GM18520 (cell line): ENCODE results near the gene MYRIP.

Experiments
- ATAC-seq: cut with Tn5 transposase; IDR thresholded peaks from one replicate; pipeline ENCODE4 v1.9.1; 2021; ENCODE audit not compliant: unreplicated experiment

MYRIP gene

DNA sequence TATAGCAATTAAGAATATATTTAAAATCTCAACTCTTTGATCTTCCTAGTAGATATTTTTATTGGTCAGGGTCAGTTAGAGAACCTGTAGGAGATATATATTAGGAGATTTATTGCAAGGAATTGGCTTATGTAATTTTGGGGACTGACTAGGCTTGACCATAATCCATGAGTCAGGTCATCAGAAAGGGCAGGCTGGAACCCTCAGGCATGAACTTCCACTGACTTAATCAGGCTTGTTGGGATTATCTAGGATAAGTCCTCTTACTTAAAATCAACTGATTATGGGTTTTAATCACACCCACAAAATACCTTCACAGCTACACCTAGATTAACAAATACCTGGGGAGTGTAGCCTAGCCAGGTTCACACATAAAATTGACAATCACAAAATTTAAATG lies 156.1 kb downstream of the MYRIP start:
- no peak for ATAC-seq

DNA sequence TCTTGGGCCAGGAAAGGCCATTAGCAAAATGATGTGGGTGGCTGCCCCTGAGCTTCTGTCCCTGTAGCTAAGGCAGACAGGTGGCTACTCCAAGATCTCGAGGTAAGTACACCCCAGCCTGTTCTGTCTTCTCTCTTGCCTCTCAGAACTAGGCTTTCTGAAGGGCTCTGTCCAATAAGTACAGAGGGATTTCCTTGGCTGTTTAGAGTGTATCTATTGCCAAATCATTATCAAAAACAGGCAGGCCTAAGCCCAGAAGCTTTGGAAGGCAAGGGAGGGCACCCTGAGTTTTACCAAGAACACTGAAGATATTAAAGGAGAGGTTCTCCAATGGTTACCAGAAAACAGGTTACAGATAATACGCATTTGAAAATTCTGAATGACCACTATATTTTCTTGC lies 156.6 kb downstream of the MYRIP start:
- ATAC-seq = no peak

DNA sequence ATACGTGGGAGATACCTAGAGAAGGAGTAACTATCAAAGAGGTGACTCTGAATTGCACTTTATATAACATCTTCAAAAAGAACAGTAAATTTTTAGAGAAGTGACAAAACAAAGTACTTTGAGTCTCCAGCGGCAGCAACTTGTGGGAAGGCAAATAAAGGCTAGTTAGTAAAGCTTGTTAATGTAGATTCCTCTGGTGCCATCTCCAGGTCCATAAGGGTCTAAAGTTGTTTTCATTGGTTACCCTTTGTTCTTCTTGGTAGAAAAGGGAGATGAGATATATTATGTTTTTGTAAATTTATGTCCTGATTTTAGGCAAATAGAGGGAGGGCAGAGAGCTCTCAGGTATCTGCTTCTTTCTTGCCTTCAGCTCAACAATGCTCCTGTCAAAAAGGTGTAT lies 161.6 kb downstream of the MYRIP start:
- ATAC-seq = no peak

DNA sequence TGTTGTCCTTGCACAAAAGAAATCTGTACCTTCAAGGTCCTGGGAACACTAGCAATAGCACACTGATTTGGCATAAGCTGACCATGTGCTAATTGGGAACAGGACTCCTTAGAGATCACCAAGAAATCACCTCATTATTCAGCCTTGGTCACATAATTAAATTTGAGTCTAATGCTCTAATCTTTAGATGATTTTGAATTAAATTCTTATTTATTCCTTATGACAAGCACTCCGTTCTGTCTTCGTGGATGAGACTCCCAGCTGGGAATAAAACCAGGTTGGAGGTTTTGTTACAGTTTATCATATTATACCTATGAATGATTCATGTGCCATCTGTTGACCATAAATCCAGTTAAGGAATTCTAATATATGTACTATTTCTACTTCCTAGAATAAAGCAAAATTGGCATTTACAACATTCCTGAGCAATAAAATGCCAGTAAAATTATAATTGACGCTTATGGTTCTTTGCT lies 162.2 kb downstream of the MYRIP start:
- no peak for ATAC-seq

DNA sequence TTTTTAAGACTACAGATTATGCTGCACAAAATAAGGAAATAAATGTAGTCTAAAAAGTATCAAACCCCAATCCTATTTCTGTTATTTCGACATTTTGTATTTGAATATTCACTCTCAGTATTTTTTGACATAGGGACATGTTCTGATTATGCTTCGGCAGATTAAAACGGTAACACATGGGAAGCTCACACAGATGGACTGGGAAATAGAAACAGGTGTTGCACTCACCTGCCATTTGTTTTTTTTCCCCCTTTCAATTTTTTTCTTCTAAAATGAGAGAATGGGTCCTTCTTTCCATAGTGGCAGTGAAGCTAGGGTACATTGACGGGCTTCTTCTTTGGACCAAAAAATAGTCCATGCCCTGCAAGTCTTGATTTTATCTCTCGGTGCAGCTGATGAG lies 163.1 kb downstream of the MYRIP start:
- no peak for ATAC-seq

DNA sequence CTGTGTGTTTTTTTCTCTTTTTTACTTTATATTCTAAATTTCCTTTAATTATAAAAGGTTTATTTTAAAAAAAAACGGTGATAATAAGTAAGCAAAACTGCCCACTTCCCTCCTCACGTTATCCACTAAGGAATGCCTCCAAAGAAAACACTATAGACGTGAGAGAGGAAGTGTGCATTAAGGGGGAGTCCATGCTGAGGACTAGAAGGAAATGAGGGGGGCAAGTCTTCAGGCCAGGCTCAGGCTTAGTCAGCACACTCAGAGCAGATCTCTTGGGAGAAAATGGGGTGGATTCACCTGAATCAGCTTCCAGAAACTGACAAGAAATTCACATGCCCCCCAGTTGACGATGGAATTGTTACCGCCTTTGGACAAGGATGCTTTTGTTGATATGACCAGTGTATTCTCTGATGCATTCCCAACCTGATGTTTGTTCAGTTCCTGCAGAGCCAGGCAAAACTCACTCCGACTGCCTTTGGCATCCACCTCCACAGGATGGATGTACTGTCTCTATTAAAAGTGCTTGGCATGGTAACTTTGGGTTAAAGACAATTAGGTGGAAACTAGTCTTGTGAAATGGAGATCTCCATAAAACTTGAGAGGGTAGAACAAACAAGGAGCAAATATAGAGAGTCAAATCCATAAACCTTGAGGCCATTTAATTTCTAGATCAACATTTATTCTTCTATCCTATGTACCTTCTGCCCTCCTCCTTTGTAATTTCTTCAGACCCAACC lies 167.8 kb downstream of the MYRIP start:
- ATAC-seq = no peak

DNA sequence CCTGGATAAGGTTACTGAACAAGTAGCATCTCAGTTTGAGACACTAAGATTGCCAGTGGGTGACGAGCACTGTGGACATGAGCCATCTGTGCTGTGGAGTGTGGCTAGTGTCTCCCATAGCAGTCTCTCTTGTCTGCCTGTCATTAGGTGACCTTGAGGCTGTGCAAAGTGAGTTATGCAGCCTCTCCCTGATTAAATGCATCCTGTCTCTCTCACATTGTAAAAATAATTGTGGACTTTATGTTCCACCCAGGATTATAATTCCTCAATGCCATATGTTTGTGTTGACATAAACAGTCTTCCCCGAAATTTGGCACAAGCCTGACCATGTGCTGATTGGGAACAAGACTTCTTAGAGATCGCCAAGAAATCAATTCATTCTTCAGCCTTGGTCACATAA lies 168.9 kb downstream of the MYRIP start:
- ATAC-seq = no peak

DNA sequence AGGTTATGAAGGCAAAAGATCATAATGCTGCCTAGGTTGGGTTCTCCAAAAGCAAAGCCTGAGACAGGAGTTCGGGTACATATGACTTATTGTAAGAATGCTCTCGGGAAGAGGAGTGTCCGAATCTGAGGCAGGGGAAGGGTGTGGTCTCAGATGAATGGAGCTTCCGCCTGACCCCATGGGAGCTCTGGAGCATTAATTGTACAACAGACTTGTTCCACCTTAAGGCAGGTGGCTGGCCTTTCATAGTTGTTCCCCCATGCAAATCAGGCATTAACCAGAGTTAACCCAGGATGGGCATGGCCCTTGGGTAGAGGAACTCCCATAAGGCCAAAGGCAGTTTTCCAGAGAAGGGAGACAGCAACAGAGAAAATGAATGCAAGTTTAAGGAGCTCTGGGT lies 170.6 kb downstream of the MYRIP start:
- no peak for ATAC-seq

DNA sequence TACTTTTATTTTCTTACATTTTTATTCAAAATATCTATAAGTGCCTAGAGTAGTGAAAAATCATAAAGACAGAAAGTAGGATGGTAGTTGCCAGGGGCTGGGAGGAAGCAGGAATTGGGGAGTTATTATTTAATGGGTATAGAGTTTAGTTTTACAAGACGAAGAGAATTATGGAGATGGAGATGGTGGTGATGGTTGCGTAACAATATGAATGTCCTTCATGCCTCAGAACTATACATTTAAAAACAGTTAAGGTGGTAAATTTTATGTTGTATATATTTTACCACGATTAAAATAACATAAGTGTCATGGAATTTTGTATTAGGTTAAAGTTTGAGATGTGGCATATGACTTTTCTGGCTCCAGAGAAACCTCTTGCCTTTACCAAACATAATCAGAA lies 171.4 kb downstream of the MYRIP start:
- ATAC-seq = no peak

DNA sequence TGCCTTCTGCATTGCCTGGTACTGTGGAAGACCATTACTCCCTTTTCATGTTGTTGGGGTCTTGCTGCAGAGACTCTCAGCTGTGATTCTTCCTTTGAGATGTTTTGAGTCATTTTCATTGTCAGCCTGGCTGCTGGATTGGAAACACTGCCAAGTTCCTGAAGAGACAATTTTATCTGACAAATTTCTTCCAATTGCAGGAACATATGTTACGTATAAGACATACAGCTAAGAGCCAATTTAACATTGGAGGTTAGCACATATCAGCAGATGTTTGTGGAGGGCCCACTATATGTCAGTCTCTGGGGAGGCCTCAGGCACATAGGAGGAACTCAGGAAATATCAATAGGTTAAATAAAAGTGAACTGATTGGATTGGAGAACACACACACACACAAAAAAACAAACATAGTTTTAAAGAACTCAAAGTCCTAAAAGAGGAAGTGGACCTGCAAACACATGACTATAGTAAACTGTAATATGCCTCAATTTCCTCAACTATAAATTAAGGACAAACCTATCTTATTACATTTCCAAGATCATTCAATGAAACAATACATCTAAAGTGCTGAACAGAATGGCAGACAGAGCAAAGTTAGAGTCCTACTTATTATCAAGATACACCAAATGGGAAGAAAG lies 172.3 kb downstream of the MYRIP start:
- no peak for ATAC-seq

DNA sequence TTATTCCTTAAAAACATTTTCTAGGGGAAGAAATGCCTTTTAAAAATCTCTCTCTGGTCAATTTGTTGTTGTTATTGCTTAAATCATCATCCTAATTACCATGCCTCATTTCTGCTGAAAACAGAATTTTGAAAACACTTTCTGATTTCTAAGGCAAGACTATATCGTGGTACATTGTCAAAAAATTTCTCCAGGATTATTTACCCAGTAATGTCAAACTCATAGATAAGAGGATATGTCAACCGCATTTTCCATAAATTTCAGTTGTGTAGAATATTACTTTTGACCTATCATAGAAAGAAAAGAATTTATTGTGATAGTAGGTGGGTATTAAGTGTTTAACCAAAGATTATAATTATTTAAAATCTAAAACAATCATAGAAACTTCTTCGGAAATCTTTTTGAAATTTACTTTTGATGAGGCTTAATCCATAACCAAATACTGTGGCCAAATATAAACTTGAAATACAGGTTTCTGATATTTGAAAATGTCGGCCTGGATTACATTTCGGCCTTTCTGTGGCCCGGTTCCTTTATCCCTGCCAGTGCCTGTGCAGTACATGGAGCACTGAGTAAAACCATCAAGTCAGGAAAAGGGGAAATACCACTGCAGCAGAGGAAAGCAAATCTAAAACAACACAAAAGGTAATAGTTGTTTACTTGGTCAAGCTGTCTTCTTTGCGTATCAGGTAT lies 173.4 kb downstream of the MYRIP start:
- ATAC-seq = no peak

DNA sequence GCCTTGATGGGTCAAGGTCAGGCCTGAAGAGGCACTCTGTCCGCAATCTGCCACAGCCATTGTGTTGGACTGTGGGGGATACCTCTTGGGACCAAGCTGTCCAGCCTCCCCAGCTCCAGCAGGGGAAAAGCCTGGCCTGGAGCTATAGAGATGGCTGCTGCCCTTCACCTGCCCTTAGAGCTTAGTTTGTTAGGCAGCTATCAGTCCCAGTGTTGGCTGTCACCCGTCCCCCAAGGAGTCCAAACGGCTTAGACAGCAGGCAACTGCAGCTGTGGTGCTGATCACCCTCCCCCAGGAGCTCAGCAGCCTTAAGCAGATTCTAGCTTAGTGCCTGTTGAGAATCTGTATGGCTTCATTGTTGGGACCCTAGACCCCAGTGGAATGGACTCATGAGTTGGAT lies 180.3 kb downstream of the MYRIP start:
- no peak for ATAC-seq

DNA sequence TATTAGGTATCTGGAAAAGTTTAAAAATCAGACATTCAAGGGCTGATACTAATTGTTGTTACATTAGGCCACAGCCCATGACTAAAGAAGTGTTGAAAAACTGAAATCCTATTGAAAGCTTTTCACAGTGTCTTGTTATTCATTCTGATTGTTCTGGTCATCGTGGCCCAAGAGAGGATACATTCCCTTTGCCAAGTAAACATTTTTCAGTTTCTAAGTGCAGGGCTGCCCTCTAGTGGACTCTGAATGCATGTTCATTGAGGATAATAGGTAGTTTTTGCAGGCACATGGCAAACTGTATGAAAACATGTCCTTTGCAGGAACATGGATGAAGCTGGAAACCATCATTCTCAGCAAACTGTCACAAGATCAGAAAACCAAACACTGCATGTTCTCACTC lies 181.1 kb downstream of the MYRIP start:
- ATAC-seq = no peak

DNA sequence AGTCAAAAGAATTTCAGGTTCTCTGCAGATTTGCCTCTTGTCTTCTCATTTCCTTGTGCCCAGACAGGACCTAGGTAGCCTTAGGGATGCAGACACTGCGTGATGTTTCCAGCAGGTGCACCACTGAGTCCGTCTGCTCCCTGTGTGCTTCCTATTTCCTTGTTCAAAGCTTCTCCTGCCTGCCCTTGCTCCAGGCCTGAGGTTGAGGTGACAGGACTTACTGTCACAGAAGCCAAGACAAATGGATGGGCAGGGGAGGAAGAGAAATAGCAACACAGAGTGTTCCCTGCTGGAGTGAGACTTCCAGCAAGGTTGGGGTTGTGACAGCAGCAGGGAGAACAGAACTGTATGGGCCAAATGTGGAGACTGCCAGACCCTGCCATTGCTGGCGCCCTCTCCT lies 199.4 kb downstream of the MYRIP start:
- no peak for ATAC-seq

DNA sequence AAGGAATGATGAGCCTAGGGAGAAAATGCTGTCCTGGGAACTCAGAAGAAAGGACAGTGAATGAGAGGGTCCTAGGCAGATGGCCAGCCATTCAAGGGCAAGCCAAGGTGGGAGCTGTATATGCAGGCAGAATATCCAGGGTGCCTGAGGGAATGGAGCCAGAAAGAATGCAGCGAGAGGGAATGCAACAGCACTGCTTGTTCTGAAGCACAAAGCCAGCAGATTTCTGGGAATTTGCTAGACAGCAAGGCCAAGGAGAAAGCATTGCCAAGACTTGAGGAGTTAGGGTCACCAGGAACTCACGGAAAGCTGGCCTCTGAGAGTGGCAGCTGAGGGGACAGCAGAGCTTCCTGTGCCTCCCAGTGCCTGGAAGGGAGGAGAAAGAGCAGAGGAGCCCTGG lies 200.6 kb downstream of the MYRIP start:
- ATAC-seq = no peak

DNA sequence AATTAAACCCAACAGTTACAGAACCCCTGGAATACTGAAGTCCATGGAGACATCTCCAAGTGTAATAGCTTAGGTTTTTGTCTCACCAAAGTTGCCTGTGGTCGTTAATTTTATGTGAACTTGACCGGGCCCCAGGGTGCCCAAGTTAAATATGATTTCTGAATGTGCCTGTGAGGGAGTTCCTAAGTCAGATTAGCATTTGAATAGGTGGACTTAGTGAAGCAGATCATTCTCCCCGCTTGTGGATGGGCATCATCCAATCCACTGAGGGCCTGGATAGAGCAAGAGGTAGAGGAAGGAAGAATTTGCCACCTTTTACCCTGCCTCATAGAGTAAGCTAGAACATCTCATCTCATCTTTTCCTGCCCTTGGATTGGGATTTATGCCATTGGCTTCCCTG lies 203.0 kb downstream of the MYRIP start:
- ATAC-seq = no peak

DNA sequence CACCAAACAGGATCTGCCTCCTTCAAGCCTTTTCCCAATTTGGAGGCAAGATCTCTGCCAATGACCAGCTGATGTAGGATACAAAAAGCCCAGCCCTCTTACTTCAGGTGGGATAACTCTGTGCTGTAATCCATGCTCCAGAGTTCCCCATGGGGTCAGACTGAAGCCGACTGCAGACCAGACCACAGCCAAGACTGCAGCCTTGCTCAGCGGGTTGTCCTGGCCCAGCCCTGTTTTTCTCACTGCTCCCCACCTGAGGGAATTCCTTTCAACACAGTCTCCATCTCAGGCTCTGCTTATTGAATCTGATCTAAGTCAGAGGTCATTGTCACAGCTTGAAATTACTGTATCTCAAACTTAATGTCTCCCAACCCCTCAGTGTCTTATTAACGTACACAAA lies 207.0 kb downstream of the MYRIP start:
- no peak for ATAC-seq

DNA sequence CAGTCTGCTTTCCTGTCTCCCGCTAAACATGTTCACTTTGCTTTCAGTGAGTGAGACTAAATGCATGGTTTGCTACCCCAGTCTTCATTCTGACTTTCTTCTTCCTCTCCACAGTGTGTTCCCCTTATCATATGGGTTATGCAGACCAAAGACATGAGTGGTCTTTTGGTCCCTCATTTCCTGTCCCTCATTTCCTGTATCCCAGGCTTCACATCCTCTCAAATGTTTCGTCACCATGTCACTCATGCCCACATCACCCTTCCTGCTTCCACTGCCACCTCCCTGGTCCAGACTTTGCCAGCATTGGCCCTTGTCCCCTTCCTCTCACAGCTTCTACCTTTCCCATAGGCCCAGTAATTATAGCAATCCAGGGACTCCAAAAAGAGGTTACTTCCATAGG lies 209.0 kb downstream of the MYRIP start:
- no peak for ATAC-seq

DNA sequence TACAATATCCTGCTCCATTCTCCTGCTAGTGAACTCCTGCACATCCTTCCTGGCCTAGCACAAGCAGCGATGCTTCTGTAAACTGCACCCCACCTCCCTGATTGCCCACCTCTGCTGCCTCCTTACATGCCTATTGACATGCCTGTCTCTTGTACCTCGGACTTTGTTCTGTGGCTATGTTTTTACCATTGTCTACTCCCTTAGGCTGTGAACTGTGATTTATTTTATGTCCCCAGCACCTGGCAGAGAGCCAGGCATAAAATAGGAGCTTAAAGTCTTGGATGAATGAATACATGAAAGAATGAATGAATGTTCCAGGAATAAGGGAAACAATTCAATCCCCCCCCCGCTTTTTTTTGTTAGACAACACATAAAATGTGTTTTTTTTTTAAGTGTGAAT lies 210.0 kb downstream of the MYRIP start:
- ATAC-seq = no peak

DNA sequence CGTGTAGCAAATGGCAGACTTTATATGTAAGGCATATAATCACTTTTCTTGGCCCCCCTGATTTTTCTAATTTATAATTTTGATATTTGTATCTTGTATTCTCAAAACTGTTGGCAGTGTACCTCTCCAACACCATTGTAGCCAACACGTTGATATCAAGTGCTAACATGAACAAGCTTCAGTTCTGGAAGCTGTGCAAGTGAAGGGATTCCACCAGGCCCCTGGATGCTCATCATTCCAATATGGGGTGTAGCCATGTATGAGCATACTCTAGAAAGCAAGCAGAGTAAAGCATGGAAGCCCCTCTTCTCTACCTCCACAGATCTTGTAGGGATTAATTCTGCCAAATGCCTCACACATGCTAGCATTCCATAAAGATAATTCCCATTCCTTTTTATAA lies 211.3 kb downstream of the MYRIP start:
- no peak for ATAC-seq

DNA sequence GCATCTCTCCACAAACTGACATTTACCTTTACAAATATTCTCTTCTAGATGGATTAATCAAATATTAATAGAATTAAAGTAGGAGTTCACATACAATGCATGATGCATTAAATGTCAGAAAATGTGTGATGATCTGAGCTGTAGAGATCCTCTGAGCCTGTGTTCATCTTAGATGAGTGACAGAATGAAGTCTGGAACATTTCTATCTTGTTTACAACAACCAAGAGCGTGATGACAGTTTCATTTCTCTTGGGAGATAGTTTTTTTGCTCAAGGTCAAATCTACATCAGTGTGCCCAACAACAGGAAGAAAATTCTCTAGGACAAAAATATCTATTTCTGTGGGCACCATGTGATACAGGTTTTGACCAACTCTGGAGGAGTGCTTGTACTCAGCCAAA lies 211.9 kb downstream of the MYRIP start:
- no peak for ATAC-seq

DNA sequence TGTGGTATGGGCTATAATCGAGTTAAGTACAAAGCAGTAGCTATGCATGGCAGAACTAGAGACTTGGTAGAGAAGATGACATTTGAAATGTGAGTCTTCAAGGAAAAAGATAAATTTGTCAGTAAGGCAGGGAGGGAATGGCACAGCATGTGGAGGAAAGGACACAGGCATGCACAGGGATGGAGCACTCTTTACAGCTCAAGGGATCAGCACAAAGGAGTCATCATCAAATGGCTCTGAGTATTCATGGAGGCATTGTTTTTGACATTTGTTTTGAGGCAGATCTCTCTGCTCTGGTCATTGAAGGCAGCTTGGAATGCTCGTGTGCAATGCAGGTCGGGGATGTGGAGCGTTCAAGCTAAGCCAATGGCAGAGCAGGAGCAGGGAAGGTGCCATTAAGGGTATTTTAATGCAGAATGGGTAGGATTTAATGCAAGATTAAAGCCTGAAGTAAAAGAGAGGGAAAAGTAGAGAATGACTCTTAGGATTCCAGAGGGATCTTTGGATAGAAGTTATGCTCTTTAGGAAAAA lies 213.0 kb downstream of the MYRIP start:
- ATAC-seq = no peak
